Activated CD4-positive, alpha-beta T cell treated with anti-CD3 and anti-CD28 coated beads, Interleukin-2, Interleukin-6, amounts not matched to agents 100 ng/mL and 50 ng/mL, durations not matched to agents 16 hours and 8 hours (primary cell): ENCODE measurements around the gene ADAMTS2.

Experiments
- DNase-seq: peaks from one replicate; pipeline ENCODE4 v3.0.0-alpha.2; 2020

The ADAMTS2 gene

GRCh38 chr5:179264783-179265513 lies 80.3 kb downstream of the ADAMTS2 start:
- no peak for DNase-seq

GRCh38 chr5:179264053-179264782 lies 81.0 kb downstream of the ADAMTS2 start:
- no peak for DNase-seq

GRCh38 chr5:179263391-179264052 lies 81.7 kb downstream of the ADAMTS2 start:
- no peak for DNase-seq

- DNase-seq = no peak
Observed at GRCh38 chr5:179262126-179262920, 82.9 kb downstream of the ADAMTS2 start.

- no peak for DNase-seq
Observed at GRCh38 chr5:179261301-179262125, 83.7 kb downstream of the ADAMTS2 start.

- DNase-seq = no peak
Observed at GRCh38 chr5:179260324-179261070, 84.8 kb downstream of the ADAMTS2 start.

GRCh38 chr5:179259731-179260323 lies 85.4 kb downstream of the ADAMTS2 start:
- DNase-seq = no peak

GRCh38 chr5:179258922-179259730 lies 86.1 kb downstream of the ADAMTS2 start:
- DNase-seq = no peak

- DNase-seq = no peak
Observed at GRCh38 chr5:179258001-179258921, 87.0 kb downstream of the ADAMTS2 start.

- no peak for DNase-seq
Observed at GRCh38 chr5:179257176-179257682, 88.0 kb downstream of the ADAMTS2 start.

- DNase-seq = no peak
Observed at GRCh38 chr5:179256328-179257175, 88.7 kb downstream of the ADAMTS2 start.

GRCh38 chr5:179255527-179256327 lies 89.5 kb downstream of the ADAMTS2 start:
- DNase-seq = no peak

- no peak for DNase-seq
Observed at GRCh38 chr5:179254638-179255271, 90.5 kb downstream of the ADAMTS2 start.

- DNase-seq = no peak
Observed at GRCh38 chr5:179253730-179254129, 91.5 kb downstream of the ADAMTS2 start.

- DNase-seq = no peak
Observed at GRCh38 chr5:179251276-179251969, 93.8 kb downstream of the ADAMTS2 start.
